Thoracic aorta (tissue), 2 donors: ENCODE data around the gene KCTD19. TPM values are rescaled to one million over a fixed set of nuclear protein-coding genes. Genes with fewer than 3 reads are reported as not detected.

Experiments used
- ATAC-seq: fragments of 150-250 bp; one replicate; pipeline ENCODE4 v1.8.0; 2017; ENCODE audit warnings: low read depth; ENCODE audit not compliant: insufficient number of reproducible peaks, low FRiP score
- DNase-seq: peaks from one replicate; pipeline ENCODE4 v3.0.0-alpha.2; 2020; ENCODE audit warnings: low spot score
- H3K27ac ChIP-seq, 2 donors: fragments of 200-600 bp; sonication (generic); 1 replicate in 1 of 2; 2 replicates in 1 of 2; pipeline ENCODE4 v1.5.1; 2016; ENCODE audit warnings: mild to moderate bottlenecking in 2 of 2, moderate library complexity in 2 of 2
- H3K27me3 ChIP-seq: fragments of 200-600 bp; sonication (generic); replicated peaks from 2 replicates; pipeline ENCODE4 v1.6.0; 2016; ENCODE audit warnings: mild to moderate bottlenecking; ENCODE audit not compliant: insufficient read depth
- H3K36me3 ChIP-seq: fragments of 200-600 bp; sonication (generic); one replicate; pipeline ENCODE4 v1.5.1; 2016
- H3K4me1 ChIP-seq, 2 donors: fragments of 200-600 bp; sonication (generic); 1 replicate in 1 of 2; 2 replicates in 1 of 2; pipeline versions ENCODE4 v1.5.1 to v1.6.0; 2016; ENCODE audit warnings: low read depth in 2 of 2, mild to moderate bottlenecking in 1 of 2; ENCODE audit not compliant: control insufficient read depth in 1 of 2
- H3K4me3 ChIP-seq: fragments of 200-600 bp; sonication (generic); 2 replicates; pipeline ENCODE4 v1.5.1; 2016; ENCODE audit warnings: mild to moderate bottlenecking
- H3K9me3 ChIP-seq: fragments of 200-600 bp; sonication (generic); 2 replicates; pipeline ENCODE4 v1.5.1; 2016
- CTCF ChIP-seq: fragments of 200-600 bp; sonication (generic); IDR thresholded peaks from one replicate; pipeline ENCODE4 v1.5.1; 2019; ENCODE audit warnings: antibody characterized with exemption
- total RNA-seq, 2 donors: library from RNA; depleted of rRNA; stranded (reverse); fragments of >200 nt; gene quantifications; one replicate each; pipeline versions ENCODE4 v1.1.0 to v1.2.3, GENCODE V29; 2016

The KCTD19 gene
- total RNA-seq, 2 donors from 2014 or later, result not detected

GRCh38 chr16:67301080-67301782 is 25.3 kb downstream of the KCTD19 start:
- Histone ChIP-seq H3K27ac (peak overlapping the region; percentile 27 to 34), H3K36me3 (no peaks in the 10 kb centered on the region), H3K4me3 (no peak overlapping the region), H3K9me3 (no peaks in the 10 kb centered on the region), H3K27me3 (no peaks in the 10 kb centered on the region), H3K4me1 (peaks cover 3 to 18% of the 10 kb centered on the region in 2 donors)
- ATAC-seq (no peak), DNase-seq (no peak)
- TF ChIP-seq CTCF, result no peak

- peaks cover 3 to 18% of the 10 kb centered on the region in 2 donors for H3K4me1 ChIP-seq
- H3K27me3 ChIP-seq, result no peaks in the 10 kb centered on the region
- H3K27ac ChIP-seq, result no peak overlapping the region
- ATAC-seq, result no peak
- DNase-seq, result no peak
- no peak overlapping the region for H3K4me3 ChIP-seq
- H3K36me3 ChIP-seq, result no peaks in the 10 kb centered on the region
- TF ChIP-seq CTCF, result no peak
- no peaks in the 10 kb centered on the region for H3K9me3 ChIP-seq
Measured at GRCh38 chr16:67299269-67299668, 27.3 kb downstream of the KCTD19 start.

GRCh38 chr16:67298277-67298676 is 28.3 kb downstream of the KCTD19 start:
- Histone ChIP-seq H3K4me1 (peaks cover 3 to 18% of the 10 kb centered on the region in 2 donors), H3K4me3 (no peak overlapping the region), H3K36me3 (no peaks in the 10 kb centered on the region), H3K27ac (no peak overlapping the region), H3K27me3 (no peaks in the 10 kb centered on the region), H3K9me3 (no peaks in the 10 kb centered on the region)
- no peak for TF ChIP-seq CTCF
- no peak for DNase-seq
- ATAC-seq, result no peak

GRCh38 chr16:67296420-67296819 is 30.1 kb downstream of the KCTD19 start:
- H3K27ac ChIP-seq, result no peak overlapping the region
- no peaks in the 10 kb centered on the region for H3K36me3 ChIP-seq
- TF ChIP-seq CTCF, result no peak
- ATAC-seq, result no peak
- peaks cover 2 to 6% of the 10 kb centered on the region in 2 donors for H3K4me1 ChIP-seq
- no peaks in the 10 kb centered on the region for H3K9me3 ChIP-seq
- H3K4me3 ChIP-seq, result no peak overlapping the region
- DNase-seq, result no peak
- H3K27me3 ChIP-seq, result no peaks in the 10 kb centered on the region

GRCh38 chr16:67294938-67295361 is 31.6 kb downstream of the KCTD19 start:
- H3K27me3 ChIP-seq, result no peaks in the 10 kb centered on the region
- no peak overlapping the region for H3K27ac ChIP-seq
- DNase-seq (no peak), ATAC-seq (no peak)
- no peaks in the 10 kb centered on the region for H3K9me3 ChIP-seq
- TF ChIP-seq CTCF, result no peak
- no peak overlapping the region for H3K4me3 ChIP-seq
- no peaks in the 10 kb centered on the region for H3K4me1 ChIP-seq
- H3K36me3 ChIP-seq, result no peaks in the 10 kb centered on the region
